HG02870 (cell line): ENCODE measurements around the gene ADH7.

Experiments
- ATAC-seq: cut with Tn5 transposase; IDR thresholded peaks from one replicate; pipeline ENCODE4 v1.9.1; 2021; ENCODE audit warnings: mild to moderate bottlenecking, moderate library complexity; ENCODE audit not compliant: unreplicated experiment

ADH7 gene

GRCh38 chr4:99435154-99435553 lies at the start of gene ADH7:
Gene ADH7, minus strand, starts transcription at chr4:99435342. Its CDS starts 109 bp downstream, at chr4:99435233.
- ATAC-seq = no peak

- ATAC-seq = no peak
Measured at GRCh38 chr4:99483636-99484035, 48.5 kb upstream of the ADH7 start.

- no peak for ATAC-seq
Measured at GRCh38 chr4:99473131-99473530, 38.0 kb upstream of the ADH7 start.

- no peak for ATAC-seq
Measured at GRCh38 chr4:99471896-99472295, 36.8 kb upstream of the ADH7 start.

GRCh38 chr4:99471349-99471748 lies 36.2 kb upstream of the ADH7 start:
- ATAC-seq = no peak

GRCh38 chr4:99468889-99469288 lies 33.7 kb upstream of the ADH7 start:
- ATAC-seq = no peak

GRCh38 chr4:99467887-99468286 lies 32.7 kb upstream of the ADH7 start:
- ATAC-seq = no peak

GRCh38 chr4:99463566-99463965 lies 28.4 kb upstream of the ADH7 start:
- no peak for ATAC-seq

- ATAC-seq = peak; percentile 96
Measured at GRCh38 chr4:99462875-99463464, 27.8 kb upstream of the ADH7 start.

GRCh38 chr4:99461623-99462401 lies 26.7 kb upstream of the ADH7 start:
- ATAC-seq = no peak

GRCh38 chr4:99459546-99460042 lies 24.5 kb upstream of the ADH7 start:
- no peak for ATAC-seq

- no peak for ATAC-seq
Measured at GRCh38 chr4:99458911-99459447, 23.8 kb upstream of the ADH7 start.

- ATAC-seq = no peak
Measured at GRCh38 chr4:99457676-99458075, 22.5 kb upstream of the ADH7 start.

- no peak for ATAC-seq
Measured at GRCh38 chr4:99457270-99457669, 22.1 kb upstream of the ADH7 start.

GRCh38 chr4:99447513-99447912 lies 12.4 kb upstream of the ADH7 start:
- no peak for ATAC-seq

GRCh38 chr4:99447079-99447478 lies 11.9 kb upstream of the ADH7 start:
- peak; percentile 91 for ATAC-seq

GRCh38 chr4:99438405-99438780 lies 3.3 kb upstream of the ADH7 start:
- no peak for ATAC-seq

GRCh38 chr4:99437723-99438404 lies 2.7 kb upstream of the ADH7 start:
- ATAC-seq = no peak

- no peak for ATAC-seq
Measured at GRCh38 chr4:99436976-99437722, 2.0 kb upstream of the ADH7 start.

GRCh38 chr4:99436462-99436861 lies 1.3 kb upstream of the ADH7 start:
- no peak for ATAC-seq

- ATAC-seq = no peak
Measured at GRCh38 chr4:99430106-99430505, 5.0 kb downstream of the ADH7 start.
